GM19452 (cell line): Measurements from ENCODE around the gene CHPF.

Experiments used
- ATAC-seq: cut with Tn5 transposase; IDR thresholded peaks from one replicate; pipeline ENCODE4 v1.9.1; 2021; ENCODE audit not compliant: unreplicated experiment

Gene CHPF

GRCh38 chr2:219498280-219499057, 45.1 kb downstream of the CHPF start, which contains the start of gene GMPPA:
Gene GMPPA, plus strand, starts transcription at chr2:219498891. Its CDS starts 1,085 bp downstream, at chr2:219499976.
- ATAC-seq = peak; percentile 97

DNA sequence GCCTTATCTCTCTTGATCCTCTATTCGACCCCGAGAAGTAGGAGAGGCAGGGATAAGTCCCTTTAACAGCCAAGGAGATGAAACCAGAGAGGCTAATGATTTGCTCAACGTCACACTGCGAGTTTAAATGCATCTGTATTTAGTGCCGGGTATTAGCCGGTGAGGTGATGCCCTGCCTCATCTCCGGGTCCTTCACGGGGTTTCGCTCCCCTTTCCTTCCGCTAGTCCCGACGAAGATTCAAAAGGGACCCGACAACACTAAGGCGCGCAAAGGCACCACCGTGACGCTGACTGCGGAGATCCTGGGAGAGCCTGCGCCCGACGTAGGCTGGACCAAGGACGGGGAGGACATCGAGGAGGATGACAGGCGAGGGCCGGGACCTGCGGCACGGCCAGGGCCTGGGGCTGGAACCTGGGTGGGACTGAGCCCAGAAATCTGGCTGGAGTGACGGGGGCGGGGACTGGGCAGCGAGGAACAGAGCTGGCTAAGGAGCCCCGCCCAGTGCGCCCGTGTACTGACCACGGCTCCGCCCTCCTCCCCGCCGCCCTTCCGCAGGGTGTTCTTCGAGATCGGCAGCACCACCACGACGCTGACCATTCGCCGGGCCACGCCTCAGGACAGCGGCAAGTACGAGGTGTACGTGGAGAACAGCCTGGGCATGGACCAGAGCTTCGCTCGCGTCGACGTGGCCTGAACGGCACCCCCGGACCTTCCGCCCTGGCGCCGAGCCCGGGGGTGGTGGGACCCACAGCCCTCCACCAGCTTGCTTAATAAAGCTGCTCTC, 45.9 kb downstream of the CHPF start:
- peak; percentile 7 for ATAC-seq

DNA sequence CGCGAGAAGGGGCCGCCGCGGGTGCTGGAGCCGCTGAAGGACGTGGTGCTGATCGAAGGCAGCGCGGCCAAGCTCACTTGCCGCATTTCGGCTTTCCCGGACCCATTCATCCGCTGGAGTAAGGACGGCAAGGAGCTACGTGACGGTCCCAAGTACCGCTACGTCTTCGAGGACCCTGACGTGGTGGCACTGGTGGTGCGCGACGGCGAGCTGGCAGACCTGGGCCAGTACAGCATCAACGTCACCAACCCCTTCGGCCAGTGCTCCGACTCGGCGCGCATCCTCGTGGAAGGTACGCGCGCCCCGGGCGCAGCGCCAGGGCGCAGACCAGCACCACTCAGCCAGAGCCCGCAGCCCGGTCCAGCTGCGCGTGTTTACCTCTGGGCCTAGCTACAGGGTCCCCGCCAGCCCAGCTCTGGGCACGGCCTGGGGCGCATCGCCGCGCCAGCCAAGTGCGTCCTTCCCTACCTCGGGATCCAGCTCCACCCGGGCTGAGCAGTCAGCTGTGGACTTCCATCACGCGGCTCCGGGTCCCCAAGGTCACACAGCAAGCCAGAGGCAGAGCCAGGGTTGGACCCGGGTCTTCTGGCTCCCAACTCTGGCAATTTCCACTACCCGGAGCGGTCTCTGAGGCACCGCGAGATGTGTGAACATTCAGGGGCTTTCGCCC, 46.6 kb downstream of the CHPF start:
- ATAC-seq = no peak

DNA sequence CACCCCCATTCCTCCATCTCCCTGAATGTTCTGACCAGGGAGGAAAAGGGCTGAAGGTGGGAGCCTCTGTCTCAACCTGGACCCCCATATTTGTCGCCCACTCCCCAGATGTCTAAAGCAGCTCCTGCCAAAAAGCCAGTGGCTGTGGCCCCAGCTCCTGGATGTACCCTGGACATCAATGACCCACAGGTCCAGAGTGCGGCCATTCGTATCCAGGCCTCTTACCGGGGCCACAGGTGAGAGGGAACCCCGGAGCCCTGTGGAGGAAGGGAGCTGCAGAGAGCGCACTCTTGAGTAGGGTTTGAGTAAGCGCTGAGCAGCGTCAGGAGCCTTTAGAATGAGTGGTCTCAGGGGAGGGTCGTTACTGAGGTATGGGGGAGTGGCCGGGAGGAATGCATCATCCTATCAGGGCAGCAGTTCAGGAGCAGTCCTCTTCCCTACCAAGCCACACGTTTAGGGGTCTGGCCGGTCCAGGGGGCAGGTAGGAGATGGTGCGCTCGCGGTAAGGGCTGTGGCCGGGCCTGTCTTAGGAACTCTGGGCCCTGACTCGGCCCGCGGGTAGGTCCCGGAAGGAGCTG, 47.3 kb downstream of the CHPF start:
- ATAC-seq = no peak

GRCh38 chr2:219495531-219496122, 48.0 kb downstream of the CHPF start:
- no peak for ATAC-seq

DNA sequence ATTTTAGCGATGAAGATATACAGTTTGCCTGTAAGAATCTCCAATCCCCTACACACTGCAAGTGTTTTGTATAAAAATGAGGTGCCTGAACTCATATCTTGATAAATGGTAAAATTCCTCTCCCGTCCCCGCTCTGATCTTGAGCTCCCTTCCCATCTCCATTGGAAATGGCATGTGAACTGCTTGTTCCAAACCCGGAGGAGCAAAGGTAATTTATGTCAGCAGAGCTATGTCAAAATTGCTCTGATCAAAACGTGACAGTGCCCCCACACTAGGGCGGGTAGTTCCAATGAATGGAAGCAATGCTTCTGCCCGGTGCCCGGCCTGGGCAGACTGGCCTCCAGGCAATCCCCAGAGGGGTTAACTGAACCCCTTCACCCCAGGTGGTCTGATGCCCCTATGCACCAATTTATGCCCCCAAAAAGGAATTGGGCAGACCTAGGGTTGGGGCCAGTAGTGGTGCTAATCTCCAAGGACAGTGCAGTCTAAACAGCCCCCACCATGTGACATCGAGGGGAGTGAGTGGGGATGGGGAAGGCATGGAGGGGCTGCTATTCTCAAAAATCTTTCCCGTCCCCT, 48.6 kb downstream of the CHPF start:
- no peak for ATAC-seq

- ATAC-seq = no peak
Measured at GRCh38 chr2:219493086-219493485, 50.5 kb downstream of the CHPF start.

- ATAC-seq = no peak
Measured at GRCh38 chr2:219492575-219492974, 51.0 kb downstream of the CHPF start.

DNA sequence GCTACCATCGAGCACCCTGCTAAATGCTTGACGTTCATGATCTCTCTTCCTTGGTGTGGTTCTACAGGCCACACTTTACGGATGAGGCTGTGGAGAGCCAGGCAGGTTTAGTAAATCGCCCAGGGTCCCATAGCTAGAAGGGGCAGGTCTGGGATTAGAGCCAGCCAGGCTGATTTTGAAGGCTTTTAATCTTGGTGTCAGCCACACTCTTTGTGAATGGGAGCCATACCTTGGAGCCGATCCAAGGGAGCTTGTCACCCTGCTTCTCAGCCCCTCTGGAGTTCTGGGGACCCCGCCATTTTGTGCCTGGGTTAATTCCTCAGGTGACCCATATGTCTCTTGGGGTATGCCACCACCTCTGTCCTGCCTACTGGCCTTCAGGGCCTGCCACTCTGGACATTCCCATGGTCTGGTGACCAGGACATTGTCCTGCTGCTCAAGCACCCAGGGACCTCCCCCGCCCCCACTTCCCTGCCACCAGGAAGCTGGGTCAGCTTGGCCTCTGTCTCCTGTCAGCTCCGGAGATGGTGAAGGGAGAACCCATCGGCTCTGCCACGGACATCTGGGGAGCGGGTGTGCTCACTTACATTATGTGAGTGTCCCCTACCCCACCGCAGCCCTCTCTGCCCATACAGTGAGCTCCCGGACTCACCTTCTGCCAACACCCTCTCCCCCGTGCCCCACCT, 52.2 kb downstream of the CHPF start:
- ATAC-seq = no peak

DNA sequence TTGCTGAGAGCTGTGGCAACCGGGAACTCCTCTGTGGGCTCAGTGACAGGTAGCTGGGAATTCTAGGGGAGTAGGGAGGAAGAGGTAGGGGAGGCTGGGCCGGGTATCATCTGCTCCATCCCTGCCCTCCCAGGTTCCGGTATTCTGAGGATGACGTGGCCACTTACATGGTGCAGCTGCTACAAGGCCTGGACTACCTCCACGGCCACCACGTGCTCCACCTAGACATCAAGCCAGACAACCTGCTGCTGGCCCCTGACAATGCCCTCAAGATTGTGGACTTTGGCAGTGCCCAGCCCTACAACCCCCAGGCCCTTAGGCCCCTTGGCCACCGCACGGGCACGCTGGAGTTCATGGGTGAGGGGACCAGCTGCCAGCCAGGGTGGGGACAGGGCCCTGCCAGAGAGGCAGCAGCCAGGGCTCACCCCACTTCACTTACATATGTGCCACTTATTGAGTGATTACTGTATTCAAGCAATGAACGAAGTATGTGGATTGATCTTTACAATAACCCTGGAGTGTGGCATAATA, 52.9 kb downstream of the CHPF start:
- no peak for ATAC-seq

DNA sequence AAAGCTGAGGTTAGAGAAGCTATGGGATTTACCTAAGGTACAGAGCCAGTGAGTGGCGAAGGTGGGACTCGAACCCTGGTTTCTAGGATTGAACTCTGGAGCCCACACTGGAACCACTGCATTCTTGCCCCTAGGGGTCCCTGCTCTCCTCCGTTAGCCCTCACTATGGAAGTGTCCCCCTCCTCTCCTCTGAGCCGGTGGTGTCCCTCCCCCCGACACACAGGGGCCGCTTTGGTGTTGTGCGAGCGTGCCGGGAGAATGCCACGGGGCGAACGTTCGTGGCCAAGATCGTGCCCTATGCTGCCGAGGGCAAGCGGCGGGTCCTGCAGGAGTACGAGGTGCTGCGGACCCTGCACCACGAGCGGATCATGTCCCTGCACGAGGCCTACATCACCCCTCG, 53.4 kb downstream of the CHPF start:
- ATAC-seq = no peak

GRCh38 chr2:219489315-219489714, 54.3 kb downstream of the CHPF start:
- no peak for ATAC-seq
